HG02623 (cell line): ENCODE results near the gene DBNDD1.

Source experiments
- ATAC-seq: cut with Tn5 transposase; IDR thresholded peaks from one replicate; pipeline ENCODE4 v1.9.1; 2021; ENCODE audit warnings: moderate library complexity; ENCODE audit not compliant: unreplicated experiment

Gene DBNDD1

DNA sequence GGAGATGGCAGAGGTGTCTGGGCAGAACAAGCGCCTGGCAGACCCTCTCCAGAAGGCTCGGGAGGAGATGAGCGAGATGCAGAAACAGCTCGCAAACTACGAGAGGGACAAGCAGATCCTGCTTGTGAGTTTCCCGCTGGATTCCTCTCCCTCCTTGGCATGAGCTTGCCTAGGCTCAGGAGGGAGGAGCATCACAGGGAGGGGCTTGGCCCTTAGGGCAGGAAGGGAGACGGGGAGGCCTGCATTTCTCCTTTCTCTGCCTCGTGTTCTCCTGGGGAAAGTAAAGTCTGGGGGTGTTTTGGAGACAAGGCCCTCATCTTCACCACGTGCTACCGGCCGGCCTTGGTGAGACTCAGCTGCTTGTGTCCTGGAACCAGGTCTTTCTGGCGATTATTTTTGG is 18.0 kb upstream of the DBNDD1 start:
- ATAC-seq, result no peak

DNA sequence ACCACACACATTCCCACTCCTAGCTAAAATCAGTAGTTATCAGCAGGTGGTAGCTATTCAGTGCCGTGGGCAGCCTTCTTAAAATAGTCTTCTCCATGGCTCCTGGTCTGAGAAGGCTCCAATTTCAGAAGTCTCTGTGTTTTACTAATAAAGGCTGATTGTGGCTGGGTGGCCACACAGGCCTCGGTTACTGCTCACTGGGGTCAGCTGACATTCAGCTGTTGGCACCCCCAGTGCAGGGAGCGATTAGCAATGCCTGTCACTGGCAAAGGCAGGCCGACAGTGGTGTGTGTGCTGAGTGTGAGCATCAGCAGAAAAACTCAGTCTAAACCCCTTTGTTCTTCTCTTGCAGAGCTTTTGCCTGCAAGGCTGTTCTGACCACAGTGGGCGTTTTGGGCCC is 16.6 kb upstream of the DBNDD1 start:
- ATAC-seq, result no peak

DNA sequence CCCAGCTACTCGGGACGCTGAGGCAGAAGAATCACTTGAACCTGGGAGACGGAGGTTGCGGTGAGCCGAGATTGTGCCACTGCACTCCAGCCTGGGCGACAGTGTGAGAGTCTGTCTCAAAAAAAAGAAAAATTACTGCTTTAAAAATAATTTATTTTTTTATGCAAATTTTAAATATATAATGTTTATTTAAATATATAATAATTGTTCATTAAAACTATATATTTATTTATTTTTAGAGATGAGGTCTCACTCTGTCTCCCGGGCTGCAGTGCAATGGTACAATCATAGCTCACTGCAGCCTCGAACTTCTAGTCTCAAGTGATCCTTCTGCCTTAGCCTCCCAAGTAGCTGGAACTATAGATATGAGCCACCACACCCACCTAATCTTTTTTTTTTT is 15.2 kb upstream of the DBNDD1 start:
- no peak for ATAC-seq

GRCh38 chr16:90033387-90033786 is 14.1 kb upstream of the DBNDD1 start:
- ATAC-seq, result no peak

DNA sequence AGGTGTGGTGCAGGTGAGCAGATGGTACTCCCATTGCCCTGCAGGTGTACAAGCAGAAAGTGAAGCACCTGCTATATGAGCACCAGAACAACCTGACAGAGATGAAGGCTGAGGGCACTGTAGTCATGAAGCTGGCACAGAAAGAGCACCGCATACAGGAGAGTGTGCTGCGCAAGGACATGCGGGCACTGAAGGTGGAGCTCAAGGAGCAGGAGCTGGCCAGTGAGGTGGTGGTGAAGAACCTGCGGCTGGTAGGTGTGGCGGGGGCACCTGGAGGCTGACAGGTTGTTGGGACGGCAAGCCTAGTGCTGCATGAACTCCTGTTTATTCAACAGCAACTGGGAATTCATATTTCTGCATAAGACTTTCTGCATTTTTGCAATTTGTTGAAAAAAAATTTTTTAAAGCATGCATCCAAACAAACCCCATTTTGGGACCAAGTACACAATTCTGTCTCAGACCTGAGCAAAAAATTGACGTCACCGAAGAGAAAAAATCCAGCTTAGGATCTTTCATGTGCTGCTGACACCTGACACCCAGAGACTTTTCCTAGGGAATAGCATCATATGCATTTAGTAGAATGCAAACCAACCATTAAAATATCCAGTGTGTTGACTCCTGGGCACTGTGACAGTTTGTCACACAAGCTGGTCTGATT is 13.5 kb upstream of the DBNDD1 start:
- ATAC-seq, result no peak

- ATAC-seq, result no peak
Observed at GRCh38 chr16:90031931-90032673, 12.8 kb upstream of the DBNDD1 start.

DNA sequence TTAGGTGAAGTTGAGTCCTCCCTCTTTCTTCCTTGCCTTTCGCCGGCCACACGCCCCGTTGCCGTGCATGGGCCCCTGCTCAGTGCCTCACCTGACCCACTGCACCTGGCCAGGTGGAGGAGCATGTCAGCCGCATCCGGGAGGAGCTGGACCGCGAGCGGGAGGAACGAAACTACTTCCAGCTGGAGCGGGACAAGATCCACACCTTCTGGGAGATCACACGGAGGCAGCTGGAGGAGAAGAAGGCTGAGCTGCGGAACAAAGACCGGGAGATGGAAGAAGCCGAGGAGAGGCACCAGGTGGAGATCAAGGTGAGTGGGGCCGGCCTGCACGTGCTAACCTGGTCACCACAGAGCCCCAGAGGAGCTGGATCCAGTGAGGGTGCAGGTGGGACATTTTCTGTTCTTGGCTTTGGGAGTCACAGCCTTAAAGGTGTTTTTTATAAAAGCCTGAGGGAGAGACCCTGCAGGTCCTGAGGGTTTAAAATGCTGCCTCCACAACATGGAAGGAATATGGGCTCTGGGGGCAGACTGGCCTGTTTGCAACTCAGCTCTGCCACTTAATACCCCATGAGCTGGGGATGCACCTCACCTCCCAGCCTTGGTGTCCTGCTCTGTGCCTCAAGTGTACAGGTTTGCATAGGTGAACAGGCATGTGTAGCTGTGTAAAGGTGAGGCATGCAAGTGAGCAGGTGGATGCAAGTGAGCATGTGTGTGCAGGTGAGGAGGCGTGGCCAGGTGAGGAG is 12.1 kb upstream of the DBNDD1 start:
- ATAC-seq, result no peak

GRCh38 chr16:90028985-90029384 is 9.7 kb upstream of the DBNDD1 start:
- no peak for ATAC-seq

- no peak for ATAC-seq
Observed at GRCh38 chr16:90027611-90028010, 8.4 kb upstream of the DBNDD1 start.

GRCh38 chr16:90026135-90026534 is 6.9 kb upstream of the DBNDD1 start:
- no peak for ATAC-seq

GRCh38 chr16:90023078-90023447 is 3.8 kb upstream of the DBNDD1 start:
- no peak for ATAC-seq

- no peak for ATAC-seq
Observed at GRCh38 chr16:90022209-90023077, 3.2 kb upstream of the DBNDD1 start.

GRCh38 chr16:90020838-90021382 is 1.7 kb upstream of the DBNDD1 start:
- ATAC-seq, result no peak

- ATAC-seq, result no peak
Observed at GRCh38 chr16:90020260-90020837, 1.1 kb upstream of the DBNDD1 start.

GRCh38 chr16:90019543-90020259 is 445 bp upstream of the DBNDD1 start:
- no peak for ATAC-seq

DNA sequence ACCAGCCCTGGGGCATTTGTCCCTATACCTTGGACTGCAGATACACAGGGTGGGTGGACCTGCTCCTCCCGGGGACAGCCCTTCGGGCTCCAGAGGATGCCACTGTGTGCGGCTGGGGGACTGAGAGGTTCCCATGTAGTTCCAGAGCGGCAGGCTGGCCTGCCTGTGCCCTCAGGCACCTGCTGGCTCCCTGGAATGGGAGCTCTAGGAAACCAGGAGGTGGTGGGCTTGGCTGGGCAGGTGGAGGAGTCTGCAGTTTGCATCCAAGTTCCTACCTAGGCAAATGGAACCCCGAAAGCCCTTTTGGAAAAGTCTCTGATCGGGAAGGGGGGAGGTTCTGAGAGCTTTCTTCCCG is 982 bp downstream of the DBNDD1 start:
- no peak for ATAC-seq

- no peak for ATAC-seq
Observed at GRCh38 chr16:90016339-90016950, 2.8 kb downstream of the DBNDD1 start.

GRCh38 chr16:90015586-90016338 is 3.5 kb downstream of the DBNDD1 start:
- ATAC-seq, result no peak
